ENCODE measurements around the gene KCNMA1. TPM values are rescaled to one million over a fixed set of nuclear protein-coding genes. Genes with fewer than 3 reads are reported as not detected.

The KCNMA1 gene
- polyA plus RNA-seq, 1 of the 3 experiments (the other 2 are of a cell fraction) = 107 TPM

- no peaks in the 10 kb centered on the region for H3F3A ChIP-seq (replicated peaks; ENCODE audit: insufficient read depth)
- no peaks in the 10 kb centered on the region for H4K20me1 ChIP-seq (ENCODE audit: insufficient read depth)
- no peaks in the 10 kb centered on the region for H3K79me2 ChIP-seq (ENCODE audit: insufficient read depth)
- H3K9me3 ChIP-seq = no peaks in the 10 kb centered on the region
- H3K9me2 ChIP-seq = no peaks in the 10 kb centered on the region
- no peak overlapping the region for H3K9ac ChIP-seq
- H2AFZ ChIP-seq (ENCODE audit: low read depth) = no peak overlapping the region
- no peak overlapping the region for H3K4me2 ChIP-seq
- no peaks in the 10 kb centered on the region for H3K27me3 ChIP-seq (ENCODE audit: insufficient read depth)
- H3K36me3 ChIP-seq (replicated peaks in 1 of 2; ENCODE audit: control insufficient read depth in 1 of 2, insufficient read depth in 2 of 2, low read length in 1 of 2) = no peaks in the 10 kb centered on the region
- ChIA-PET CTCF (interaction anchor here (0.6 to 1.7 kb wide), 12 partner anchors 8 to 255 kb away, joined by 3 to 8 read pairs (median 3); no protein-coding TSS in a partner anchor), POLR2A (no interaction called here)
- peak overlapping the region in 1 of 2 experiments; percentile 11; a peak in 1 of 4 replicates for H3K27ac ChIP-seq (ENCODE audit: low read depth in 2 of 2, low read length in 1 of 2)
- H3K4me1 ChIP-seq (ENCODE audit: control insufficient read depth in 1 of 2, insufficient read depth in 2 of 2, low read depth in 1 of 2, low read length in 1 of 2) = peaks cover 6 to 21% of the 10 kb centered on the region in 2 experiments; a peak in 3 of 4 replicates
- H3K4me3 ChIP-seq (ENCODE audit: low read depth in 2 of 2, low read length in 1 of 2) = no peak overlapping the region
- 86% methylated on average over 3 of the region's 3 CpGs for WGBS (ENCODE audit: low lambda C conversion rate)
- TF ChIP-seq NFIC (IDR thresholded peaks at IDR 0.05; ENCODE audit: borderline replicate concordance) (peak; percentile 19; the same call in 1 of the 2 replicates), EZH2phosphoT487 (IDR thresholded peaks at IDR 0.05; ENCODE audit: borderline replicate concordance, low read depth) (no peak), PBX3 (IDR thresholded peaks at IDR 0.05) (peak; percentile 12; the same call in 1 of the 2 replicates), RAD21 (IDR thresholded peaks at IDR 0.05; ENCODE audit: low read length) (peak; percentile 53), CTCF (IDR thresholded peaks at IDR 0.05) (peak; percentile 64), SMC3 (IDR thresholded peaks at IDR 0.05; ENCODE audit: low read depth, low read length) (peak; percentile 44)
- DNase-seq = no peak
Measured at GRCh38 chr10:77428691-77429395, 208.8 kb downstream of the KCNMA1 start.

GRCh38 chr10:77424257-77424656, 213.4 kb downstream of the KCNMA1 start:
- POLR2A ChIA-PET = no interaction called here
- TF ChIP-seq PBX3 (IDR thresholded peaks at IDR 0.05) = no peak
- TF ChIP-seq USF2 (IDR thresholded peaks at IDR 0.05; ENCODE audit: borderline replicate concordance, low read depth, low read length) = no peak
- no peak for TF ChIP-seq FOXJ3 (CRISPR knock-in tag; IDR thresholded peaks at IDR 0.05)
- TF ChIP-seq TCF12 (IDR thresholded peaks at IDR 0.05) = peak; percentile 38; the same call in 1 of the 2 replicates
- TF ChIP-seq RCOR1 (IDR thresholded peaks at IDR 0.05; ENCODE audit: low read length) = no peak
- no peak for TF ChIP-seq RAD21 (IDR thresholded peaks at IDR 0.05; ENCODE audit: low read length)
- TF ChIP-seq YY1 (IDR thresholded peaks at IDR 0.05; ENCODE audit: low read depth) = no peak
- no peak for TF ChIP-seq NFIC (IDR thresholded peaks at IDR 0.05; ENCODE audit: borderline replicate concordance)
- no peaks in the 10 kb centered on the region for H3K9me3 ChIP-seq
- no peaks in the 10 kb centered on the region for H3K9me2 ChIP-seq
- no peak overlapping the region for H3K9ac ChIP-seq
- H3F3A ChIP-seq (replicated peaks; ENCODE audit: insufficient read depth) = no peaks in the 10 kb centered on the region
- H3K4me1 ChIP-seq (ENCODE audit: control insufficient read depth in 1 of 2, insufficient read depth in 2 of 2, low read depth in 1 of 2, low read length in 1 of 2) = peaks cover 6 to 53% of the 10 kb centered on the region in 2 experiments; a peak in 3 of 4 replicates
- CTCF ChIA-PET = interaction anchor here (0.8 to 3.2 kb wide), 4 partner anchors 17 to 251 kb away, joined by 3 to 11 read pairs (median 4); no protein-coding TSS in a partner anchor
- H3K27me3 ChIP-seq (ENCODE audit: insufficient read depth) = no peaks in the 10 kb centered on the region
- H4K20me1 ChIP-seq (ENCODE audit: insufficient read depth) = no peaks in the 10 kb centered on the region
- H3K4me2 ChIP-seq = no peak overlapping the region
- no peaks in the 10 kb centered on the region for H3K36me3 ChIP-seq (replicated peaks in 1 of 2; ENCODE audit: control insufficient read depth in 1 of 2, insufficient read depth in 2 of 2, low read length in 1 of 2)
- no peak for DNase-seq
- H3K27ac ChIP-seq (ENCODE audit: low read depth in 2 of 2, low read length in 1 of 2) = peak overlapping the region in 1 of 2 experiments; percentile 94; a peak in 3 of 4 replicates
- no peaks in the 10 kb centered on the region for H3K79me2 ChIP-seq (ENCODE audit: insufficient read depth)
- no peak overlapping the region for H2AFZ ChIP-seq (ENCODE audit: low read depth)
- no peak overlapping the region for H3K4me3 ChIP-seq (ENCODE audit: low read depth in 2 of 2, low read length in 1 of 2)

All from SK-N-SH (cell line).